Thyroid gland (tissue), 4 donors: ENCODE measurements around the gene PIANP. TPM values are rescaled to one million over a fixed set of nuclear protein-coding genes. Genes with fewer than 3 reads are reported as not detected.

Source experiments
- DNase-seq, 2 donors: peaks; one replicate each; pipeline ENCODE4 v3.0.0-alpha.2; 2019
- H3K27ac ChIP-seq, 3 donors: fragments of 200-600 bp; sonication (generic); 1 replicate in 2 of 3; 2 replicates in 1 of 3; pipeline ENCODE4 v1.5.1; 2016 to 2019; ENCODE audit warnings: mild to moderate bottlenecking in 1 of 3, moderate library complexity in 1 of 3
- H3K27me3 ChIP-seq: fragments of 200-600 bp; sonication (generic); one replicate; pipeline ENCODE4 v1.5.1; 2019
- H3K36me3 ChIP-seq, 2 donors: fragments of 200-600 bp; sonication (generic); one replicate each; pipeline ENCODE4 v1.5.1; 2016 to 2019
- H3K4me1 ChIP-seq, 2 donors: fragments of 200-600 bp; sonication (generic); one replicate each; pipeline ENCODE4 v1.5.1; 2017 to 2019
- H3K4me3 ChIP-seq, 3 donors: fragments of 200-600 bp; sonication (generic); replicated peaks in 1 of 3; 1 replicate in 2 of 3; 2 replicates in 1 of 3; pipeline ENCODE4 v1.5.1; 2016; ENCODE audit warnings: mild to moderate bottlenecking in 1 of 3
- H3K9me3 ChIP-seq: fragments of 200-600 bp; sonication (generic); one replicate; pipeline ENCODE4 v1.5.1; 2017
- CTCF ChIP-seq, 6 experiments: fragments of 200-600 bp in 3 of 6; fragments of 450-650 bp in 3 of 6; sonication (generic) in 3 of 6; IDR thresholded peaks; one replicate each; pipeline ENCODE4 v1.5.1; 2016 to 2019; ENCODE audit warnings: antibody characterized with exemption in 6 of 6, mild to moderate bottlenecking in 2 of 6, inconsistent platforms in 1 of 6, moderate library complexity in 1 of 6
- POLR2A ChIP-seq, 2 donors: fragments of 450-650 bp; IDR thresholded peaks; one replicate each; pipeline ENCODE4 v1.6.1; 2017; ENCODE audit warnings: antibody characterized with exemption in 2 of 2, mild to moderate bottlenecking in 2 of 2, moderate library complexity in 1 of 2
- WGBS, 2 donors: methylation state at CpG; one replicate each; pipeline ENCODE4 v1.1.5; 2017; 5-methylcytosine and 5-hydroxymethylcytosine counted together
- intact Hi-C: fragments of 100-400 bp; cut with DNase I; formaldehyde crosslinking; loops from one replicate; pipeline ENCODE4 v1.15.1; 2023
- total RNA-seq, 4 donors: library from RNA; depleted of rRNA; stranded (reverse); fragments of >200 nt; gene quantifications; one replicate each; pipeline ENCODE4 v1.2.3, GENCODE V29; 2016

The PIANP gene
- total RNA-seq, 4 donors from 2014 or later = 0.11 to 0.39 TPM; not detected in 2

GRCh38 chr12:6698352-6699046, 2.1 kb downstream of the PIANP start:
- Histone ChIP-seq H3K4me3 (no peak overlapping the region), H3K4me1 (peaks cover 7 to 16% of the 10 kb centered on the region in 2 donors), H3K9me3 (no peaks in the 10 kb centered on the region), H3K27me3 (peaks cover 20% of the 10 kb centered on the region), H3K36me3 (no peaks in the 10 kb centered on the region), H3K27ac (no peak overlapping the region)
- 55 to 61% methylated on average over 8 of the region's 8 CpGs for WGBS, 2 donors
- intact Hi-C loops = loop anchor here (5.0 kb wide), 1 partner anchor 46 kb away; no protein-coding TSS in a partner anchor
- TF ChIP-seq POLR2A (IDR thresholded peaks at IDR 0.05) (no peak), CTCF (IDR thresholded peaks at IDR 0.05) (no peak)
- DNase-seq = no peak

GRCh38 chr12:6697584-6698351, 2.8 kb downstream of the PIANP start:
- H3K27me3 ChIP-seq = peaks cover 16% of the 10 kb centered on the region
- TF ChIP-seq CTCF (IDR thresholded peaks at IDR 0.05) (peak in 2 of 6 experiments; percentile 20 to 23), POLR2A (IDR thresholded peaks at IDR 0.05) (no peak)
- WGBS, 2 donors = 71 to 72% methylated on average over 17 of the region's 17 CpGs
- H3K4me3 ChIP-seq = no peak overlapping the region
- H3K36me3 ChIP-seq = no peaks in the 10 kb centered on the region
- H3K4me1 ChIP-seq = peaks cover 7 to 16% of the 10 kb centered on the region in 2 donors
- H3K9me3 ChIP-seq = no peaks in the 10 kb centered on the region
- no peak overlapping the region for H3K27ac ChIP-seq
- DNase-seq = peak in 1 of 2 donors; percentile 28
- intact Hi-C loops = loop anchor here (5.0 kb wide), 1 partner anchor 45 kb away; no protein-coding TSS in a partner anchor

- WGBS, 2 donors = 76 to 86% methylated on average over 15 to 17 of the region's 17 CpGs
These were observed 3.7 kb downstream of the PIANP start for GRCh38 chr12:6696690-6697583.

More at GRCh38 chr12:6696690-6697583, 3.7 kb downstream of the PIANP start:
- H3K36me3 ChIP-seq = no peaks in the 10 kb centered on the region
- peaks cover 7 to 16% of the 10 kb centered on the region in 2 donors for H3K4me1 ChIP-seq
- TF ChIP-seq POLR2A (IDR thresholded peaks at IDR 0.05) (no peak), CTCF (IDR thresholded peaks at IDR 0.05) (no peak)
- no peak for DNase-seq
- no peak overlapping the region for H3K4me3 ChIP-seq
- intact Hi-C loops = loop anchor here (5.0 kb wide), 1 partner anchor 45 kb away; no protein-coding TSS in a partner anchor
- peaks cover 16% of the 10 kb centered on the region for H3K27me3 ChIP-seq
- no peak overlapping the region for H3K27ac ChIP-seq
- H3K9me3 ChIP-seq = no peaks in the 10 kb centered on the region
